Prostate gland (tissue), 2 donors: ENCODE data around the gene CNTNAP2. TPM values are rescaled to one million over a fixed set of nuclear protein-coding genes. Genes with fewer than 3 reads are reported as not detected.

Experiments used
- DNase-seq: peaks from one replicate; pipeline ENCODE4 v3.0.0-alpha.2; 2019; ENCODE audit warnings: low spot score
- H3K27ac ChIP-seq, 2 donors: fragments of 200-600 bp; sonication (generic); 2 replicates each; pipeline ENCODE4 v1.5.1; 2017 to 2019
- H3K27me3 ChIP-seq: fragments of 200-600 bp; sonication (generic); replicated peaks from 2 replicates; pipeline ENCODE4 v1.5.1; 2019; ENCODE audit not compliant: insufficient read depth
- H3K36me3 ChIP-seq, 2 donors: fragments of 200-600 bp; sonication (generic); 1 replicate in 1 of 2; 2 replicates in 1 of 2; pipeline versions ENCODE4 v1.5.1 to v1.8.1; 2017 to 2019
- H3K4me1 ChIP-seq: fragments of 200-600 bp; sonication (generic); replicated peaks from 2 replicates; pipeline ENCODE4 v1.5.1; 2019
- H3K4me3 ChIP-seq, 2 donors: fragments of 200-600 bp; sonication (generic); 2 replicates each; pipeline ENCODE4 v1.5.1; 2017 to 2019
- H3K9me3 ChIP-seq: fragments of 200-600 bp; sonication (generic); 2 replicates; pipeline ENCODE4 v1.5.1; 2017
- POLR2A ChIP-seq: fragments of 450-650 bp; IDR thresholded peaks from one replicate; pipeline ENCODE4 v1.6.1; 2016; ENCODE audit warnings: antibody characterized with exemption, mild to moderate bottlenecking
- POLR2AphosphoS5 ChIP-seq: sonication (generic); formaldehyde crosslinking; IDR thresholded peaks from one replicate; pipeline ENCODE4 v1.6.1; 2017; ENCODE audit warnings: antibody characterized with exemption
- WGBS: methylation state at CpG from one replicate; pipeline ENCODE4 v1.1.5; 2018; 5-methylcytosine and 5-hydroxymethylcytosine counted together
- intact Hi-C: fragments of 100-400 bp; cut with DNase I; formaldehyde crosslinking; loops from one replicate; pipeline ENCODE4 v1.14.2; 2022
- total RNA-seq, 2 donors: library from RNA; depleted of rRNA; stranded (reverse); fragments of >200 nt; gene quantifications; one replicate each; pipeline ENCODE4 v1.1.0, GENCODE V29; 2016
- TF ChIP-seq, protein P1 (sequence below), 4 experiments: fragments of 200-600 bp in 2 of 4; fragments of 450-650 bp in 2 of 4; sonication (generic) in 2 of 4; IDR thresholded peaks; 1 replicate in 3 of 4; 2 replicates in 1 of 4; pipeline ENCODE4 v1.5.1; 2016 to 2019; ENCODE audit warnings: antibody characterized with exemption in 4 of 4, mild to moderate bottlenecking in 2 of 4, moderate library complexity in 2 of 4

Gene CNTNAP2
- total RNA-seq, 2 donors from 2014 or later, result 10.6 to 43.7 TPM

DNA sequence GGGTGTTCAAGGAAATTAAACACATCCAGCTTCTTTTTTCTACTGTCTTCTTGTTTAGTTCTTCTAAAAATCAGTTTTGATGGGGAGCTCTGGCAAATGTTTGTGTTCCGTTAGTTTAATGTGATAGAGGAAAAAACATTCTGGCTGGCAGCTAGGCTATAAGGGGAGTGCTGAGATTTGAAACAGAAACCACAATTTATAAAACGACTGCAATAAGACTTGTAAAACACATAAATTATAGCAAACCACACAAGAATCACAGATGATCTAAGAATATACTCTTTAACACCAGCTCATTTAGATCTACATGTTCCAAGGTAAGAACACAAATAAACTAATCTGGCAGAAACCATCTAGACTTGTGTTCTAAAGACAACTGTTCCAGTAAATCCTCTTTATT is 425.5 kb downstream of the CNTNAP2 start:
- TF ChIP-seq POLR2A (no peak), POLR2AphosphoS5 (no peak)
- TF ChIP-seq, protein P1, sequence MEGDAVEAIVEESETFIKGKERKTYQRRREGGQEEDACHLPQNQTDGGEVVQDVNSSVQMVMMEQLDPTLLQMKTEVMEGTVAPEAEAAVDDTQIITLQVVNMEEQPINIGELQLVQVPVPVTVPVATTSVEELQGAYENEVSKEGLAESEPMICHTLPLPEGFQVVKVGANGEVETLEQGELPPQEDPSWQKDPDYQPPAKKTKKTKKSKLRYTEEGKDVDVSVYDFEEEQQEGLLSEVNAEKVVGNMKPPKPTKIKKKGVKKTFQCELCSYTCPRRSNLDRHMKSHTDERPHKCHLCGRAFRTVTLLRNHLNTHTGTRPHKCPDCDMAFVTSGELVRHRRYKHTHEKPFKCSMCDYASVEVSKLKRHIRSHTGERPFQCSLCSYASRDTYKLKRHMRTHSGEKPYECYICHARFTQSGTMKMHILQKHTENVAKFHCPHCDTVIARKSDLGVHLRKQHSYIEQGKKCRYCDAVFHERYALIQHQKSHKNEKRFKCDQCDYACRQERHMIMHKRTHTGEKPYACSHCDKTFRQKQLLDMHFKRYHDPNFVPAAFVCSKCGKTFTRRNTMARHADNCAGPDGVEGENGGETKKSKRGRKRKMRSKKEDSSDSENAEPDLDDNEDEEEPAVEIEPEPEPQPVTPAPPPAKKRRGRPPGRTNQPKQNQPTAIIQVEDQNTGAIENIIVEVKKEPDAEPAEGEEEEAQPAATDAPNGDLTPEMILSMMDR (IDR thresholded peaks at IDR 0.05), result no peak
- no peak for DNase-seq
- no peaks in the 10 kb centered on the region for H3K4me1 ChIP-seq
- no peak overlapping the region for H3K27ac ChIP-seq
- H3K36me3 ChIP-seq, result no peaks in the 10 kb centered on the region
- H3K4me3 ChIP-seq, result no peak overlapping the region
- 6% methylated on average over 2 of the region's 2 CpGs for WGBS
- H3K9me3 ChIP-seq, result no peaks in the 10 kb centered on the region
- no peaks in the 10 kb centered on the region for H3K27me3 ChIP-seq
- intact Hi-C loops, result no loop called here

- Histone ChIP-seq H3K4me1 (no peaks in the 10 kb centered on the region), H3K27ac (no peak overlapping the region), H3K4me3 (no peak overlapping the region), H3K27me3 (no peaks in the 10 kb centered on the region), H3K36me3 (no peaks in the 10 kb centered on the region), H3K9me3 (no peaks in the 10 kb centered on the region)
- no peak for DNase-seq
- no peak for TF ChIP-seq POLR2A
- no peak for TF ChIP-seq POLR2AphosphoS5
- TF ChIP-seq, protein P1 (IDR thresholded peaks at IDR 0.05), result no peak
- WGBS, result 74% methylated on average over 2 of the region's 2 CpGs
- intact Hi-C loops, result no loop called here
Observed at GRCh38 chr7:146544748-146545147, 428.1 kb downstream of the CNTNAP2 start.

DNA sequence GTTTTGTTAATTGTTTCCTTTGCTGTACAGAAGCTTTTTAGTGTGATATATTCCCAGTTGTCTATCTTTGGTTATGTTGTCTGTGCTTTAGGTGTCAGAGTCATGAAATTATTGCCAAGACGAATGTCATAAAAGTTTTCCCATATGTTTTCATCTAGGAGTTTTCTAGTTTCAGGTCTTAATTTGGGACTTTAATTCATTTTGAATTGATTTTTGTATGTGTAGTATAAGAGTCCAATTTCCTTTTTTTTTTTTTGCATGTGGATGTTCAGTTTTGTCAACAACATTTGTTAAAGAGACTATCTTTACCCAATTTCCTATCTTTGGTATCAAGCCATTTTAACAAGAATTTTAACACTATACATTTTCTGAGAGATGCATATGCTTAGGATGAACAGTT is 432.2 kb downstream of the CNTNAP2 start:
- Histone ChIP-seq H3K9me3 (no peaks in the 10 kb centered on the region), H3K27ac (no peak overlapping the region), H3K4me3 (no peak overlapping the region), H3K36me3 (no peaks in the 10 kb centered on the region), H3K4me1 (no peaks in the 10 kb centered on the region), H3K27me3 (no peaks in the 10 kb centered on the region)
- DNase-seq, result no peak
- TF ChIP-seq POLR2AphosphoS5 (no peak), POLR2A (no peak)
- TF ChIP-seq, protein P1 (IDR thresholded peaks at IDR 0.05), result no peak
- intact Hi-C loops, result no loop called here
- 88% methylated on average over 1 of the region's 1 CpG for WGBS

DNA sequence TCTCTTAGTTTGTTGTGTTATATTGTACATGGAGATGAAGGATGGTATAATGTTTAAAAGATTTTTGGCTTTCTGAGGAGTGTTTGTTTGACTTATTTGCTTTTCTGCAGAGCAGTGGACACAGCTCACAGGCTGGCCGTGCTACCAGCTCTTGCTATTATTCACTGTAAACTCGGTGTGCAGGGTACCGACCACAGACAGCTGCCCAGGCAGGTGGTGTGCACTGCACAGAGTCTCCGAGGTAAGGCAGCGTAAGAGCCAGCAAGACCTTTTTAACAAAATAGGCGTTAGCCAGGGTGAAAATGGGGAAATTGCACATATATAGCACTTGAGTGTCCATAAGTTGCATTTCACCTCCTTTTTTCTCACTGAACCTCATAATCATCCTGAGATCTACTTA is 438.0 kb downstream of the CNTNAP2 start:
- Histone ChIP-seq H3K4me1 (no peaks in the 10 kb centered on the region), H3K27ac (no peak overlapping the region), H3K36me3 (no peaks in the 10 kb centered on the region), H3K9me3 (no peaks in the 10 kb centered on the region), H3K4me3 (no peak overlapping the region), H3K27me3 (no peaks in the 10 kb centered on the region)
- no peak for DNase-seq
- WGBS, result 48% methylated on average over 6 of the region's 6 CpGs
- intact Hi-C loops, result no loop called here
- TF ChIP-seq POLR2A (no peak), POLR2AphosphoS5 (no peak)
- TF ChIP-seq, protein P1 (IDR thresholded peaks at IDR 0.05), result no peak

DNA sequence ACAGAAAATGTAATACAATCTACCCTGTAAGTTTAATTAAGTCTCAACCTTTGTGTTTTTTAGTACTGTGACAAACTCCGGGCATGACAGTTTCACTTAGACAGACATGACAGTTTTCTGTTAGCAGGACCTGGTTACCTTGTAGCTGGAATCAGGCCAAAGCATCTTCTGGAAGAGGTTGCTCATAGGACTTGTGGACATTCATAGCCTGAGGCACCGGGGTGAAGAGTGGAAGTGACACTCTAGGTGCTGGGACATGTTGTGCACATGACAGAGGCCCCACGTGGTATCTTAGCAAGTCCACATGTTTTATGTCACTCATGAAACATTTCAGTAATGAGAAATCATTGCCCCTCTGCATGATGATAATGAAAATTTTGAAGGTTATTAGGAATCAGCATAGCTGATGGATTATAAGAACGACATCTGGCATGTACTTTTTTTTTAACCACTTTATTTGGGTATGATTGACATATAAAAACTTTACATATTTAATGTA is 441.4 kb downstream of the CNTNAP2 start:
- Histone ChIP-seq H3K4me3 (no peak overlapping the region), H3K36me3 (no peaks in the 10 kb centered on the region), H3K27me3 (no peaks in the 10 kb centered on the region), H3K4me1 (no peaks in the 10 kb centered on the region), H3K9me3 (no peaks in the 10 kb centered on the region), H3K27ac (no peak overlapping the region)
- no peak for DNase-seq
- intact Hi-C loops, result no loop called here
- TF ChIP-seq, protein P1 (IDR thresholded peaks at IDR 0.05), result no peak
- TF ChIP-seq POLR2A (no peak), POLR2AphosphoS5 (no peak)
- 71% methylated on average over 4 of the region's 4 CpGs for WGBS
